Measurements from ENCODE around the gene LPP. TPM values are rescaled to one million over a fixed set of nuclear protein-coding genes. Genes with fewer than 3 reads are reported as not detected.

Gene LPP
- total and polyA plus RNA-seq, 2 of the 4 experiments (the other 2 are of a cell fraction): 16.0 to 130 TPM

DNA sequence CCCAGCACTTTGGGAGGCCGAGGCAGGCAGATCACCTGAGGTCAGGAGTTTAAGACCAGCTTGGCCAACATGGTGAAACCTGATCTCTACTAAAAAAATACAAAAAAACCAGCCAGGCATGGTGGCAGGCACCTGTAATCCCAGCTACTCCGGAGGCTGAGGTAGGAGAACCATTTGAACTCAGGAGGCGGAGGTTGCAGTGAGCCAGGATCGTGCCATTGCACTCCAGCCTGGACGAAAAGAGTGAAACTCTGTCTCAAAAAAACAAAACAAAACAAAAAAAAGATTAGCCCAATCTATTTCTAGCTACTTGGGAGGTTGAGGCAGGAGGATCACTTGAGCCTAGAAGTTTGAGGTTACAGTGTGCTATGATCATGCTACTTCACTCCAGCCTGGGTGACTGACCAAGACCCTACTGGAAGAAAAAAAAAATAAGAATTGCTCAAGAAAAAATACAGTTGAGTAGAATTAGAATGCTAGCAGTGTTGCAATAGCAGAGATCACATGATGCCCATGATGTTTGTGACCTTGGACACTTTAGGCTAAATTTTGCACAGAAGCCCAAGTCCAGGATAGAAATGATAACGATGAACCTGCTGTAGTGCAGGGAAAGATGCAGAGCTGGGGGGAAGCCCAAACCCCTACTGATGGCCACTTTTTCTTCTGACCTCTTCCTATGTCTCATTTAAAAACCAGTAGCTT is 162.2 kb downstream of the LPP start:
- H2BK20ac ChIP-seq (ENCODE audit: low read depth, low read length): no peak overlapping the region
- peak overlapping the region; percentile 52; the same call in 1 of the 2 replicates for H3K4me2 ChIP-seq (ENCODE audit: low read depth, low read length)
- no peak overlapping the region for H4K5ac ChIP-seq (ENCODE audit: low read depth, low read length)
- H3K27ac ChIP-seq (ENCODE audit: insufficient read depth, low read length): no peak overlapping the region
- POLR2A ChIA-PET (ENCODE audit: unreplicated experiment): no interaction called here
- no CpG with 5 or more reads among the region's 6 CpGs for WGBS, 2 experiments (ENCODE audit: extremely low coverage in 2 of 2, insufficient read length in 1 of 2)
- H4K91ac ChIP-seq (ENCODE audit: insufficient read depth, low read depth, low read length): no peak overlapping the region
- intact Hi-C loops (cut with micrococcal nuclease) (loop anchor here (2.0 kb wide), 1 partner anchor 15 kb away; no protein-coding TSS in a partner anchor), in situ Hi-C loops (cut with MboI; ENCODE audit: low sequenced_read_pairs) (no loop called here), dilution Hi-C loops (cut with HindIII; ENCODE audit: low sequenced_read_pairs, unreplicated experiment) (loop anchor here (25.0 kb wide), 1 partner anchor 579 kb away; the partner anchor contains the start of gene BCL6)
- H3K4me1 ChIP-seq (ENCODE audit: control insufficient read depth, insufficient read depth, low read length): peaks cover 18% of the 10 kb centered on the region
- H3K36me3 ChIP-seq (ENCODE audit: control insufficient read depth, insufficient read depth, low read length): peaks cover under 1% of the 10 kb centered on the region; the same call in 1 of the 2 replicates
- H3K23ac ChIP-seq (ENCODE audit: low read depth, low read length): no peak overlapping the region
- no TSS peak for BruUV-seq (replicated peaks)
- H3K4ac ChIP-seq (ENCODE audit: low read depth, low read length): 0 out of 2 replicates have a peak overlapping the region, but pooled peaks have one; percentile 37
- no peak overlapping the region for H2BK15ac ChIP-seq (ENCODE audit: low read depth, low read length)
- H3K9me1 ChIP-seq (ENCODE audit: insufficient read depth, low read length): peaks cover 20% of the 10 kb centered on the region
- no peak overlapping the region for H2AK5ac ChIP-seq (ENCODE audit: low read depth, low read length)
- no peak overlapping the region for H2AK9ac ChIP-seq (replicated peaks; ENCODE audit: low read depth, low read length, poor library complexity)
- no peak overlapping the region for H4K8ac ChIP-seq (ENCODE audit: low read depth in 2 of 2, low read length in 2 of 2)
- CTCF ChIA-PET: interaction anchor here (0.6 to 1.6 kb wide), 4 partner anchors 14 to 575 kb away, joined by 3 to 5 read pairs (median 4); no protein-coding TSS in a partner anchor
- H3K9ac ChIP-seq (ENCODE audit: low read depth, low read length): no peak overlapping the region
- ATAC-seq (ENCODE audit: low read depth) (no peak), DNase-seq (no peak)
- H3K56ac ChIP-seq (ENCODE audit: extremely low read depth, insufficient read depth, low read length): no peak overlapping the region
- H3K9me3 ChIP-seq (ENCODE audit: control insufficient read depth, insufficient read depth, low read length): no peaks in the 10 kb centered on the region
- H3K14ac ChIP-seq (replicated peaks; ENCODE audit: low read depth, low read length): no peak overlapping the region
- peak overlapping the region; percentile 34 for H2BK5ac ChIP-seq (ENCODE audit: low read depth, low read length, poor library complexity, severe bottlenecking)
- no peak overlapping the region for H3K18ac ChIP-seq (ENCODE audit: low read depth, low read length)
- no peak overlapping the region for H2AFZ ChIP-seq (replicated peaks; ENCODE audit: low read length, poor library complexity)
- no peak overlapping the region for H3K4me3 ChIP-seq (ENCODE audit: insufficient read depth, low read depth, low read length)
- peaks cover 34 to 53% of the 10 kb centered on the region in 2 experiments for H3K79me1 ChIP-seq (ENCODE audit: low read depth in 1 of 2, low read length in 2 of 2)
- no peaks in the 10 kb centered on the region for H3K27me3 ChIP-seq (ENCODE audit: control insufficient read depth, insufficient read depth, low read length)
- peaks cover 35% of the 10 kb centered on the region for H4K20me1 ChIP-seq (ENCODE audit: insufficient read depth, low read length)
- H2BK120ac ChIP-seq (ENCODE audit: low read depth, low read length): no peak overlapping the region
- peak; percentile 70 for TF ChIP-seq USF2 (IDR thresholded peaks at IDR 0.05; ENCODE audit: low read depth, low read length)
- no peak for TF ChIP-seq CTCF (conservative IDR thresholded peaks at IDR 0.05; ENCODE audit: low read depth, low read length)
- TF ChIP-seq NFE2L2 (IDR thresholded peaks at IDR 0.05; ENCODE audit: low read depth, low read length): no peak
- TF ChIP-seq MAZ (IDR thresholded peaks at IDR 0.05; ENCODE audit: borderline replicate concordance, low read depth, low read length): no peak
- no peak for TF ChIP-seq ELK1 (IDR thresholded peaks at IDR 0.05; ENCODE audit: borderline replicate concordance, low read depth, low read length)
- TF ChIP-seq MXI1 (IDR thresholded peaks at IDR 0.05; ENCODE audit: borderline replicate concordance, low read depth, low read length): no peak
- no peak for TF ChIP-seq RFX5 (IDR thresholded peaks at IDR 0.05; ENCODE audit: low read depth, low read length)
- TF ChIP-seq SMC3 (IDR thresholded peaks at IDR 0.05; ENCODE audit: low read depth, low read length): no peak
- no peak for TF ChIP-seq POLR2A (IDR thresholded peaks at IDR 0.05; ENCODE audit: low read depth, low read length)
- no peak for TF ChIP-seq BHLHE40 (IDR thresholded peaks at IDR 0.05; ENCODE audit: low read depth, low read length)
- TF ChIP-seq RCOR1 (IDR thresholded peaks at IDR 0.05; ENCODE audit: insufficient replicate concordance, low read length): no peak
- no peak for TF ChIP-seq RAD21 (IDR thresholded peaks at IDR 0.05; ENCODE audit: low read length)
- peak; percentile 86 for TF ChIP-seq CEBPB (IDR thresholded peaks at IDR 0.05; ENCODE audit: low read depth, low read length)
- TF ChIP-seq CHD1 (IDR thresholded peaks at IDR 0.05; ENCODE audit: low read depth, low read length): no peak
- no peak for TF ChIP-seq FOS (IDR thresholded peaks at IDR 0.05; ENCODE audit: low read depth, low read length)
